Peyer's patch (tissue), 4 donors: ENCODE results near the gene CLSTN1. TPM values are rescaled to one million over a fixed set of nuclear protein-coding genes. Genes with fewer than 3 reads are reported as not detected.
A peak's percentile ranks its signal among the peaks of the same experiment; 100 is the strongest.
"Not testable (repeated sequence)": the region's sequence is repeated elsewhere in the genome, so short reads cannot be mapped to it uniquely, and the experiment has no call there.

Experiments
- DNase-seq, 3 donors: peaks; one replicate each; pipeline ENCODE4 v3.0.0-alpha.2; 2017 to 2019
- H3K27ac ChIP-seq, 4 donors: fragments of 200-600 bp; sonication (generic); one replicate each; pipeline ENCODE4 v1.5.1; 2016 to 2019
- H3K27me3 ChIP-seq, 2 donors: fragments of 200-600 bp; sonication (generic); one replicate each; pipeline ENCODE4 v1.5.1; 2019
- H3K36me3 ChIP-seq, 3 donors: fragments of 200-600 bp; sonication (generic); one replicate each; pipeline ENCODE4 v1.5.1; 2016 to 2019
- H3K4me1 ChIP-seq, 4 donors: fragments of 200-600 bp; sonication (generic); one replicate each; pipeline ENCODE4 v1.5.1; 2016 to 2019
- H3K4me3 ChIP-seq, 4 donors: fragments of 200-600 bp; sonication (generic); 1 replicate in 3 of 4; 2 replicates in 1 of 4; pipeline ENCODE4 v1.5.1; 2016 to 2019; ENCODE audit warnings: mild to moderate bottlenecking in 1 of 4
- H3K9me3 ChIP-seq, 4 donors: fragments of 200-600 bp; sonication (generic); one replicate each; pipeline ENCODE4 v1.5.1; 2016 to 2019; ENCODE audit warnings: mild to moderate bottlenecking in 1 of 4
- CTCF ChIP-seq, 6 experiments: fragments of 450-650 bp in 4 of 6; fragments of 200-600 bp in 2 of 6; sonication (generic) in 1 of 6; IDR thresholded peaks; one replicate each; pipeline ENCODE4 v1.5.1; 2017 to 2019; ENCODE audit warnings: antibody characterized with exemption in 6 of 6, mild to moderate bottlenecking in 3 of 6, moderate library complexity in 1 of 6
- POLR2A ChIP-seq, 2 donors: fragments of 450-650 bp; IDR thresholded peaks; one replicate each; pipeline ENCODE4 v1.5.1; 2017; ENCODE audit warnings: antibody characterized with exemption in 2 of 2, mild to moderate bottlenecking in 2 of 2, moderate library complexity in 2 of 2
- total RNA-seq, 4 donors: library from RNA; depleted of rRNA; stranded (reverse); fragments of >200 nt; gene quantifications; one replicate each; pipeline ENCODE4 v1.1.0, GENCODE V29; 2016

The CLSTN1 gene
- total RNA-seq, 4 donors from 2014 or later: 47.9 to 107 (median 103) TPM

GRCh38 chr1:9766759-9767442 is 56.9 kb downstream of the CLSTN1 start:
- no peaks in the 10 kb centered on the region for H3K9me3 ChIP-seq
- peaks cover 0 to 7% (median 0%) of the 10 kb centered on the region in 4 donors for H3K4me1 ChIP-seq
- no peak for TF ChIP-seq CTCF (IDR thresholded peaks at IDR 0.05)
- TF ChIP-seq POLR2A (IDR thresholded peaks at IDR 0.05): no peak
- H3K36me3 ChIP-seq: peaks cover 0 to 13% (median 0%) of the 10 kb centered on the region in 3 donors
- H3K27me3 ChIP-seq: no peaks in the 10 kb centered on the region
- H3K27ac ChIP-seq: peak overlapping the region in 1 of 4 donors; percentile 31
- peak in 1 of 3 donors; percentile 25 for DNase-seq
- no peak overlapping the region for H3K4me3 ChIP-seq

- TF ChIP-seq CTCF (IDR thresholded peaks at IDR 0.05): no peak
- no peak for TF ChIP-seq POLR2A (IDR thresholded peaks at IDR 0.05)
- no peak overlapping the region for H3K4me3 ChIP-seq
- no peaks in the 10 kb centered on the region for H3K9me3 ChIP-seq
- H3K27me3 ChIP-seq: no peaks in the 10 kb centered on the region
- H3K36me3 ChIP-seq: peaks cover 0 to 10% (median 0%) of the 10 kb centered on the region in 3 donors
- no peak overlapping the region for H3K27ac ChIP-seq
- peak in 1 of 3 donors; percentile 2 for DNase-seq
- peaks cover 0 to 3% (median 0%) of the 10 kb centered on the region in 4 donors for H3K4me1 ChIP-seq
These were observed 59.2 kb downstream of the CLSTN1 start for GRCh38 chr1:9764550-9764949.

GRCh38 chr1:9763914-9764313 is 59.9 kb downstream of the CLSTN1 start:
- Histone ChIP-seq H3K27ac (no peak overlapping the region), H3K9me3 (no peaks in the 10 kb centered on the region), H3K27me3 (no peaks in the 10 kb centered on the region), H3K4me1 (no peaks in the 10 kb centered on the region), H3K36me3 (peaks cover 0 to 10% (median 0%) of the 10 kb centered on the region in 3 donors), H3K4me3 (no peak overlapping the region)
- no peak for TF ChIP-seq CTCF (IDR thresholded peaks at IDR 0.05)
- TF ChIP-seq POLR2A (IDR thresholded peaks at IDR 0.05): no peak
- DNase-seq: no peak

GRCh38 chr1:9762446-9762845 is 61.3 kb downstream of the CLSTN1 start:
- not testable (repeated sequence) for DNase-seq, H3K4me1 ChIP-seq, H3K27me3 ChIP-seq, H3K27ac ChIP-seq, H3K9me3 ChIP-seq, H3K4me3 ChIP-seq
- peaks cover 0 to 10% (median 0%) of the 10 kb centered on the region in 3 donors for H3K36me3 ChIP-seq

GRCh38 chr1:9761855-9762254 is 61.9 kb downstream of the CLSTN1 start:
- Histone ChIP-seq H3K27me3 (no peaks in the 10 kb centered on the region), H3K27ac (no peak overlapping the region), H3K4me3 (no peak overlapping the region), H3K36me3 (peaks cover 0 to 10% (median 0%) of the 10 kb centered on the region in 3 donors), H3K4me1 (no peaks in the 10 kb centered on the region), H3K9me3 (no peaks in the 10 kb centered on the region)
- DNase-seq: no peak
- TF ChIP-seq POLR2A (IDR thresholded peaks at IDR 0.05) (no peak), CTCF (IDR thresholded peaks at IDR 0.05) (no peak)

- no peaks in the 10 kb centered on the region for H3K4me1 ChIP-seq
- TF ChIP-seq POLR2A (IDR thresholded peaks at IDR 0.05) (no peak), CTCF (IDR thresholded peaks at IDR 0.05) (no peak)
- no peak for DNase-seq
- no peaks in the 10 kb centered on the region for H3K27me3 ChIP-seq
- no peak overlapping the region for H3K4me3 ChIP-seq
- H3K27ac ChIP-seq: no peak overlapping the region
- H3K9me3 ChIP-seq: no peaks in the 10 kb centered on the region
- peaks cover 0 to 10% (median 0%) of the 10 kb centered on the region in 3 donors for H3K36me3 ChIP-seq
These were observed 62.9 kb downstream of the CLSTN1 start for GRCh38 chr1:9760824-9761223.
